Measurements from ENCODE around the gene ODAM.

Gene ODAM

GRCh38 chr4:70182517-70183167 is 12.9 kb upstream of the ODAM start:
- FAIRE-seq (no peak), DNase-seq (ENCODE audit: insufficient read length, low spot score) (no peak)
- TF ChIP-seq POU2F2 (IDR thresholded peaks at IDR 0.05; ENCODE audit: low read depth, low read length) (no peak), PAX5 (IDR thresholded peaks at IDR 0.05; ENCODE audit: insufficient read depth, low read length, severe bottlenecking) (no peak), POLR2A (IDR thresholded peaks at IDR 0.05; ENCODE audit: low read depth, low read length) (no peak), TAF1 (IDR thresholded peaks at IDR 0.05; ENCODE audit: low read depth, low read length) (no peak), SPI1 (IDR thresholded peaks at IDR 0.05; ENCODE audit: low read depth, low read length) (no peak), POLR2AphosphoS5 (IDR thresholded peaks at IDR 0.05; ENCODE audit: low read depth, low read length) (no peak)

- no peak for TF ChIP-seq SPI1 (IDR thresholded peaks at IDR 0.05; ENCODE audit: low read depth, low read length)
- no peak for TF ChIP-seq POU2F2 (IDR thresholded peaks at IDR 0.05; ENCODE audit: low read depth, low read length)
- no peak for TF ChIP-seq POLR2AphosphoS5 (IDR thresholded peaks at IDR 0.05; ENCODE audit: low read depth, low read length)
- TF ChIP-seq PAX5 (IDR thresholded peaks at IDR 0.05; ENCODE audit: insufficient read depth, low read length, severe bottlenecking) = no peak
- TF ChIP-seq TAF1 (IDR thresholded peaks at IDR 0.05; ENCODE audit: low read depth, low read length) = no peak
- no peak for TF ChIP-seq POLR2A (IDR thresholded peaks at IDR 0.05; ENCODE audit: low read depth, low read length)
- DNase-seq (ENCODE audit: insufficient read length, low spot score) (no peak), FAIRE-seq (peak; percentile 35)
Observed at GRCh38 chr4:70183168-70183939, 12.2 kb upstream of the ODAM start.

- no peak for TF ChIP-seq POLR2AphosphoS5 (IDR thresholded peaks at IDR 0.05; ENCODE audit: low read depth, low read length)
- no peak for TF ChIP-seq PAX5 (IDR thresholded peaks at IDR 0.05; ENCODE audit: insufficient read depth, low read length, severe bottlenecking)
- no peak for TF ChIP-seq POU2F2 (IDR thresholded peaks at IDR 0.05; ENCODE audit: low read depth, low read length)
- TF ChIP-seq POLR2A (IDR thresholded peaks at IDR 0.05; ENCODE audit: low read depth, low read length) = no peak
- TF ChIP-seq TAF1 (IDR thresholded peaks at IDR 0.05; ENCODE audit: low read depth, low read length) = no peak
- TF ChIP-seq SPI1 (IDR thresholded peaks at IDR 0.05; ENCODE audit: low read depth, low read length) = no peak
- FAIRE-seq (no peak), DNase-seq (ENCODE audit: insufficient read length, low spot score) (no peak)
Observed at GRCh38 chr4:70183940-70184246, 11.6 kb upstream of the ODAM start.

GRCh38 chr4:70187216-70187615 is 8.3 kb upstream of the ODAM start:
- FAIRE-seq (no peak), DNase-seq (ENCODE audit: insufficient read length, low spot score) (no peak)
- TF ChIP-seq SPI1 (IDR thresholded peaks at IDR 0.05; ENCODE audit: low read depth, low read length) (no peak), POU2F2 (IDR thresholded peaks at IDR 0.05; ENCODE audit: low read depth, low read length) (no peak), POLR2A (IDR thresholded peaks at IDR 0.05; ENCODE audit: low read depth, low read length) (no peak), TAF1 (IDR thresholded peaks at IDR 0.05; ENCODE audit: low read depth, low read length) (no peak), PAX5 (IDR thresholded peaks at IDR 0.05; ENCODE audit: insufficient read depth, low read length, severe bottlenecking) (no peak), POLR2AphosphoS5 (IDR thresholded peaks at IDR 0.05; ENCODE audit: low read depth, low read length) (no peak)

- TF ChIP-seq POLR2AphosphoS5 (IDR thresholded peaks at IDR 0.05; ENCODE audit: low read depth, low read length) = no peak
- TF ChIP-seq POLR2A (IDR thresholded peaks at IDR 0.05; ENCODE audit: low read depth, low read length) = no peak
- TF ChIP-seq POU2F2 (IDR thresholded peaks at IDR 0.05; ENCODE audit: low read depth, low read length) = no peak
- no peak for TF ChIP-seq TAF1 (IDR thresholded peaks at IDR 0.05; ENCODE audit: low read depth, low read length)
- no peak for TF ChIP-seq SPI1 (IDR thresholded peaks at IDR 0.05; ENCODE audit: low read depth, low read length)
- TF ChIP-seq PAX5 (IDR thresholded peaks at IDR 0.05; ENCODE audit: insufficient read depth, low read length, severe bottlenecking) = no peak
- no peak for FAIRE-seq
- DNase-seq (ENCODE audit: insufficient read length, low spot score) = no peak
Observed at GRCh38 chr4:70190579-70190978, 4.9 kb upstream of the ODAM start.

- TF ChIP-seq POLR2AphosphoS5 (IDR thresholded peaks at IDR 0.05; ENCODE audit: low read depth, low read length) = no peak
- no peak for TF ChIP-seq POU2F2 (IDR thresholded peaks at IDR 0.05; ENCODE audit: low read depth, low read length)
- TF ChIP-seq SPI1 (IDR thresholded peaks at IDR 0.05; ENCODE audit: low read depth, low read length) = no peak
- TF ChIP-seq PAX5 (IDR thresholded peaks at IDR 0.05; ENCODE audit: insufficient read depth, low read length, severe bottlenecking) = no peak
- FAIRE-seq = no peak
- DNase-seq (ENCODE audit: insufficient read length, low spot score) = no peak
Observed at GRCh38 chr4:70191647-70192046, 3.9 kb upstream of the ODAM start.

- no peak for DNase-seq (ENCODE audit: insufficient read length, low spot score)
- FAIRE-seq = no peak
- TF ChIP-seq TAF1 (IDR thresholded peaks at IDR 0.05; ENCODE audit: low read depth, low read length) (no peak), POU2F2 (IDR thresholded peaks at IDR 0.05; ENCODE audit: low read depth, low read length) (no peak), SPI1 (IDR thresholded peaks at IDR 0.05; ENCODE audit: low read depth, low read length) (no peak), POLR2AphosphoS5 (IDR thresholded peaks at IDR 0.05; ENCODE audit: low read depth, low read length) (no peak), POLR2A (IDR thresholded peaks at IDR 0.05; ENCODE audit: low read depth, low read length) (no peak), PAX5 (IDR thresholded peaks at IDR 0.05; ENCODE audit: insufficient read depth, low read length, severe bottlenecking) (no peak)
Observed at GRCh38 chr4:70192895-70193294, 2.6 kb upstream of the ODAM start.

GRCh38 chr4:70196857-70197256 is 1.3 kb downstream of the ODAM start:
- no peak for FAIRE-seq
- TF ChIP-seq POLR2A (IDR thresholded peaks at IDR 0.05; ENCODE audit: low read depth, low read length) = no peak
- no peak for TF ChIP-seq SPI1 (IDR thresholded peaks at IDR 0.05; ENCODE audit: low read depth, low read length)
- no peak for TF ChIP-seq TAF1 (IDR thresholded peaks at IDR 0.05; ENCODE audit: low read depth, low read length)
- TF ChIP-seq POU2F2 (IDR thresholded peaks at IDR 0.05; ENCODE audit: low read depth, low read length) = no peak
- no peak for TF ChIP-seq PAX5 (IDR thresholded peaks at IDR 0.05; ENCODE audit: insufficient read depth, low read length, severe bottlenecking)
- no peak for TF ChIP-seq POLR2AphosphoS5 (IDR thresholded peaks at IDR 0.05; ENCODE audit: low read depth, low read length)
- DNase-seq (ENCODE audit: insufficient read length, low spot score) = no peak

- FAIRE-seq (no peak), DNase-seq (ENCODE audit: insufficient read length, low spot score) (no peak)
- TF ChIP-seq SPI1 (IDR thresholded peaks at IDR 0.05; ENCODE audit: low read depth, low read length) = no peak
- TF ChIP-seq PAX5 (IDR thresholded peaks at IDR 0.05; ENCODE audit: insufficient read depth, low read length, severe bottlenecking) = no peak
- no peak for TF ChIP-seq POU2F2 (IDR thresholded peaks at IDR 0.05; ENCODE audit: low read depth, low read length)
- no peak for TF ChIP-seq TAF1 (IDR thresholded peaks at IDR 0.05; ENCODE audit: low read depth, low read length)
- no peak for TF ChIP-seq POLR2AphosphoS5 (IDR thresholded peaks at IDR 0.05; ENCODE audit: low read depth, low read length)
Observed at GRCh38 chr4:70197842-70198241, 2.3 kb downstream of the ODAM start.

Data from GM12891 (cell line).